Mucosa of descending colon (tissue), 3 donors: Measurements from ENCODE around the gene SLC22A1. TPM values are rescaled to one million over a fixed set of nuclear protein-coding genes. Genes with fewer than 3 reads are reported as not detected.

ENCODE experiments used
- ATAC-seq: fragments of 200-7000 bp; cut with Tn5 transposase; one replicate; pipeline ENCODE4 v1.9.1; 2020; ENCODE audit warnings: mild to moderate bottlenecking, moderate library complexity
- DNase-seq, 3 donors: peaks; one replicate each; pipeline ENCODE4 v3.0.0-alpha.2; 2020
- H3K36me3 ChIP-seq: fragments of 200-600 bp; one replicate; pipeline ENCODE4 v1.8.0; 2021; ENCODE audit warnings: low read depth, mild to moderate bottlenecking
- H3K4me1 ChIP-seq: fragments of 200-600 bp; one replicate; pipeline ENCODE4 v1.8.0; 2021; ENCODE audit warnings: low read depth, mild to moderate bottlenecking
- H3K4me3 ChIP-seq: fragments of 200-600 bp; one replicate; pipeline ENCODE4 v1.8.0; 2021; ENCODE audit warnings: mild to moderate bottlenecking
- H3K9me3 ChIP-seq: fragments of 200-600 bp; one replicate; pipeline ENCODE4 v1.8.0; 2021; ENCODE audit warnings: mild to moderate bottlenecking
- CTCF ChIP-seq: fragments of 200-600 bp; IDR thresholded peaks from one replicate; pipeline ENCODE4 v1.8.0; 2022; ENCODE audit warnings: antibody characterized with exemption, mild to moderate bottlenecking
- intact Hi-C, 2 donors: fragments of 100-400 bp; cut with DNase I in 1 of 2; cut with micrococcal nuclease in 1 of 2; formaldehyde crosslinking; loops; one replicate each; pipeline versions ENCODE4 v1.11.0 to v1.11.1; 2022; cut with DNase I, micrococcal nuclease
- total RNA-seq, 3 donors: library from RNA; stranded (reverse); fragmentation: NEBNext Ultra II Directional in 2 of 3; extraction: Animal tissue kit (Norgen Biotek cat#: 25700) in 2 of 3; gene quantifications; one replicate each; pipeline versions ENCODE4 v1.2.1 to v1.2.4, GENCODE V29; 2021 to 2023
- donor health status: DM: no; HTN: no; CAD: no; lungs with moderate emphysema.
- donor health status: DM: no; HTN: no; CAD: no.
- donor health status: DM: no; HTN: yes; CAD: no.

The SLC22A1 gene
- total RNA-seq, 3 donors from 2014 or later = 1.9 to 2.4 (median 2.4) TPM

DNA sequence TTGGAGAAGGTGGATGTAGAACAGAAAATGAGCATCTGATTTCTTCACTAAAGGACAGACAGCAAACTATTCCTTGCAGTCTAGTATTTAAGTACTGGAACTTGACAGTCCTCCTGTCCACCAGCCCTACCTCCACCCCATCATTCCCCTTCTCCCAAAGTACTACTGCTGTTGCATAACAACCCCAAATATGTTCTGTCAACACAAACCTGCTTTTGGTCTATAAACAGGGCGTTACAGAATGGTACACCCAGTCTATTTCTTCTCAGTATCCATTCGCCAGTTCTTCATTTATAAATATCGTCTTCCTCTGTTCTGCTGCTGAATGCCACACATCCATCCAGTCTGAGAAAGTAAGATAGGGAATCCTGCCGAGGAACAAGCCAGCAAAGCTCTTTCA lies 27.7 kb upstream of the SLC22A1 start:
- intact Hi-C loops = loop anchor here in 1 of 2 donors (10.0 kb wide), 1 partner anchor 361 kb away; no protein-coding TSS in a partner anchor
- no peak overlapping the region for H3K4me3 ChIP-seq
- TF ChIP-seq CTCF = no peak
- no peak for DNase-seq
- H3K4me1 ChIP-seq = peaks cover 3% of the 10 kb centered on the region
- H3K36me3 ChIP-seq = peaks cover 10% of the 10 kb centered on the region
- no peak for ATAC-seq
- H3K9me3 ChIP-seq = no peaks in the 10 kb centered on the region

DNA sequence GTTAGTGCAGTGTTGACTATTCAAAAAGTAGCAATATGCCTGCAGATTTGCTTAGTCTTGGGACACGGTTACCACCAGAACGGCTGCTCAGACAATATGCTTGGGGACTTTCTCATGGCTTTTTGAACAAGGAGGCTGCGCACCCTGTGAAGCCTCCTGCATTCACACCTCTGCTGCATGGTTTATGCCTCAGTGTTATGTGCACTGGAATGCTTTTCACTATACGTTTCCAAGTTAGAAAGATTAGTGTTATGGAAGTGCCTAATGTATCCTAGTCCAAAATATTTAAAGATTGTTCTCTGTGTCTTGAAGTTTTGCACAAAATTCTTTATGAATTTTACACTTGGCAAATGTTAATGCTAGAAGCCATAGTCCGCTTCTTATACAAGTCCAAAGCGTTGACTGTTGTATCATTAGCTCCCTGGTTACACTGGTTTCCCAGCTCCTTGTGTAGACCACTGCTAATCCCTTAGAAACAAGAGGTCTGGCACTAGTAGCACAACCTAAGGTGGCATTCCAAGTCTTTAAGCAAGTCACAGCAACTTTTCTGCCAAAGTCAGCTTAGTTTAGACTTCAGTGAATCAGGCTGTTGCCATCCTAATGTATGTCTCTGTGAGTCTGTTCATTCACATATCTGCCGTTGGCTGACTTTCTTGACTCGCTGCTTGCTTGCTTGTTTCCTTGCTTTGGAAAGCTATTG lies 26.3 kb upstream of the SLC22A1 start:
- TF ChIP-seq CTCF = no peak
- Histone ChIP-seq H3K4me1 (peaks cover 3% of the 10 kb centered on the region), H3K36me3 (peaks cover 9% of the 10 kb centered on the region), H3K4me3 (no peak overlapping the region), H3K9me3 (no peaks in the 10 kb centered on the region)
- intact Hi-C loops = loop anchor here in 1 of 2 donors (10.0 kb wide), 1 partner anchor 360 kb away; no protein-coding TSS in a partner anchor
- DNase-seq (no peak), ATAC-seq (no peak)

- no peak for ATAC-seq
- peaks cover 10% of the 10 kb centered on the region for H3K36me3 ChIP-seq
- intact Hi-C loops = no loop called here
Measured at GRCh38 chr6:160101277-160102205, 20.1 kb upstream of the SLC22A1 start.

DNA sequence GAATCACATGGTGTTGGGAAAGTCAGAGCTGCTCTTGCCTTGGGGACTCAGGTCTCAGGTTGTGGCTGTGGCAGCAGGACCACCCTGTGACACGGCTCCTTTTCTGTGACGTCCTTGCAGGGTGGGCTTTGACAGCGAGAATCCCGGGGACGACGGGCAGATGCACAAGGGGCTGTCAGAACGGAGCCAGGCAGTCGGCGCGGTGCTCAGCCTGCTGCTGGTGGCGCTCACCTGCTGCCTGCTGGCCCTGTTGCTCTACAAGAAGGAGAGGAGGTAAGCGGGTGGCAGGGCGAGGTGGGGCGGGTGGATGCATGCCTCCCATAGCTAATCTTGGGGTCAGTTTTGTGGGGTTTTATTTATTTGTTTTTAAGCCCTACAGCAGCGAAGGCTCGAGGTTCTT lies 19.2 kb upstream of the SLC22A1 start:
- no peak for TF ChIP-seq CTCF
- DNase-seq (no peak), ATAC-seq (no peak)
- no peaks in the 10 kb centered on the region for H3K4me1 ChIP-seq
- peaks cover 10% of the 10 kb centered on the region for H3K36me3 ChIP-seq
- H3K4me3 ChIP-seq = no peak overlapping the region
- intact Hi-C loops = no loop called here
- H3K9me3 ChIP-seq = no peaks in the 10 kb centered on the region

More at GRCh38 chr6:160101277-160102205, 20.1 kb upstream of the SLC22A1 start:
- H3K4me1 ChIP-seq = no peaks in the 10 kb centered on the region
- H3K4me3 ChIP-seq = no peak overlapping the region
- TF ChIP-seq CTCF = no peak
- no peak for DNase-seq
- no peaks in the 10 kb centered on the region for H3K9me3 ChIP-seq

DNA sequence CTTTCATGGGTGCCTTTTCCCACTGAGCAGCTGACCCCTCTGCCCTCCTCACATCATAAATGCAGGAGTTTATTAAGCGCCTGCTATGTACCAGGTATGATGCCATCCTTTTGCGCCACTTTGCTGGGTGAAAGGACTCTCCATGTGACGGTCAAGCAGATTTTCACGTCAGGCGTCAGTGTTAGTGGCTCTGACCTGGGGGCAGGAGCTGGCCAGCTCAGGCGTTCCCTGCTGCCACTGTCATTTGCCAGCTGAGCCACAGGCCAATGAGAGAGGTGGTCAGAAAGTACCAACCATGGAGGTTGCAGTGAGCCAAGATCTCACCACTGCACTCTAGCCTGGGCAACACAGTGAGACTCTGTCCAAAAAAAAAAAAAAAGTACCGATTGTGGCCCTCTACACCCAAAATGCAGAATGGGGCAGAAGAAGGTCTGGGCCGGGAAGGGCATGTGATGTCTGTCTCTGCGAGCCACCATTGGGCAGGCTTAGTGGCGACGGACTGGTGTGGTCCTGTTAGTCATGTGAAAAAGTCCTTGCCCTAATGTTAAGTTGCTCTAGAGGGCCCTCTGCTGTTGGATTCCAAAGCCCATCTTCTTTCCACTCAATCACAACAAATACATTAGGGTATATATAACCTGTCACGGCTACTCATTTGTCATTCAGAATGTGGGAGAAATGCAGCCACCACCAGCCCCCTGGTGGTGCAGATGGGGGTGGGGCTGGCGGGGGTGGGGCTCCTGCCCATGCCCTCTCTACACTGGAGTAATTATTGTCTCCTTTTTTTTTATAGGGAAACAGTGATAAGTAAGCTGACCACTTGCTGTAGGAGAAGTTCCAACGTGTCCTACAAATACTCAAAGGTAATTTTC lies 18.4 kb upstream of the SLC22A1 start:
- Histone ChIP-seq H3K9me3 (no peaks in the 10 kb centered on the region), H3K36me3 (peaks cover 10% of the 10 kb centered on the region), H3K4me1 (no peaks in the 10 kb centered on the region), H3K4me3 (no peak overlapping the region)
- no peak for TF ChIP-seq CTCF
- peak; percentile 77 for ATAC-seq
- intact Hi-C loops = no loop called here
- DNase-seq = peak in 1 of 3 donors; percentile 71
